NOMO-1 treated with DMSO at 0.1 percent for 48 hours (cell line): Measurements from ENCODE around the gene ENDOU.

Source experiments
- DNase-seq: peaks from one replicate; lab custom pipeline; 2025; ENCODE audit not compliant: unreplicated experiment; lab: John Stamatoyannopoulos, UW

ENDOU gene

DNA sequence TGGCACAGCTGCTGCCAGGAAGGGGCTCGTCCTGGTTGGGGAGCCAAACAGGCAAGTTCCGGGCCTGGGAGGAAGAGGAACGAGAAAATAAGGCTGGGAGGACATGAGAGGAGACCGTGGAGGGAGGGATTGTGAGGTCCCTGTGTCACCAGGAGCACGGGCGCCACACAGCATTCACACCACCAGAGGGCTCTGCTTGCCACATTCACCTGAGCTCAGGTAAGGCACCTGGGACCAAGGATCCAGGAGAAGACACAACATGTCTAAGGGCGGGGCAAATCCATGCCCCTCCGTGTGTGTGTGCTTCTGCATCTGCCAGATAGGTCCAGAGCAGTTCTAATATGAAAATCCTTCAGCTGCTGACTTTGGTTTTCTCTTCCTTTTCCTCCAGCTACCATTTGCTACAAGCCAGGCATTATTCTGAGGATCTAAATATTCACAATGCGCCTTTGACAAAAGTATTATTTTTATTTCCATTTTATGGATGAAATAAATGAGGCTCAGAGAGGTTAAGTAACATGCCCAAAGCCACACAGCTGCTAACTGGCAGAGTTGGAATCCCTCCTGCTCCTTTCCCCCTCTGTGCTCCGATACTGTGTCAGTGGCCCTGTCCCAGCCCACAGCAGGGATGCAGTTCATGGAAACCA lies 18.8 kb upstream of the ENDOU start:
- no peak for DNase-seq

DNA sequence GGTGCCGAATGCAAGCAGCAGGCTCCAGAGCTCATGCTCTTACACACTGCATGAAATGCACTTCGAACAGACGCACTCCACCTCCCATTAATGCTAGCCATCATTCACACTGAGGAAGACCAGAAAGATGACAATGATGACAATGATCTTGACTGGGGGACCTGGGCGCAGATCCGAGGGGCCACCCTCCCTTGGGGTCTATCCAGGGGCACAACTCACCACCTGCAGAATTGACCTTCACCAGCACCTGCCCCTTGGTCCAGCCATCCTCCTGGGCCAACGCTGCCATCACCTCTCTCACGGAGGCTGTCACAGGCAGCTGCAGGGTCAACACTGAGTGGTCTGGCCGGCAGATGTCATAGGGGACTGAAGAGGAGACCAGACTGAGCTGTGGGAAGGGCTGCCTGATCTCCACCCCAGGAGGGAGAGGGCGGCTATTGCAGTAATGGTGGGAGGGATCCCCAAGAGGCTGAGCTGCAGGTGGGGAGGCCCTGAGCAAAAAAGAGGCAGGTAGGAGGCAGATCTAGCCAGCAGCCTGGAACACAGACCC lies 18.1 kb upstream of the ENDOU start:
- DNase-seq = no peak

DNA sequence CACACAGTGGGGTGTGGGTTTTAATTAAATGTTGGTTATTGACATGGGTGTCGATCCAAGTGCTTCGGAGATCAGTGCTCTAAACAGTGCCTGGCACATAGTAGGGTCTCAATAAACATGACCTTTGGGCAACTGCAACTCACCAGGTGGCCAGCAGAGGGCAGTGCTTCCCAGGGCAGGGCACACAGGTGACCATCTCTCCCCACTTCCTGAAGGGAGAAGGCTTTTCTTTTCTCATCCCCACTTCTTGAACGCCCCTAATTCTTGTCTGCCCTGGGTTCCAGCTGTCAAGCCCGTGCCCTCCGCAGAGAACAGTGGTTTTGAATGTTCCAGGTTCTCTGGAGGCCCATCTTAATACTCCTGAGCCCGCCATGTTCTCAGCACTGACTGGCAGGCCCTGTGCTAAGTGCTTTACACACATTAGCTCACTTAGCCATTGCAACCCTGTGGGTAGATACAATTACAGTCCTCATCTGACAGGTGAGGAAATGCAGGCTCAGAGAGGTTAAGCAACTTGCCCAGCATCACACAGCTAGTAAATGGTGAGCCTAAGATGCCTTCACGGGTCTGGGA lies 17.0 kb upstream of the ENDOU start:
- peak; percentile 46 for DNase-seq

DNA sequence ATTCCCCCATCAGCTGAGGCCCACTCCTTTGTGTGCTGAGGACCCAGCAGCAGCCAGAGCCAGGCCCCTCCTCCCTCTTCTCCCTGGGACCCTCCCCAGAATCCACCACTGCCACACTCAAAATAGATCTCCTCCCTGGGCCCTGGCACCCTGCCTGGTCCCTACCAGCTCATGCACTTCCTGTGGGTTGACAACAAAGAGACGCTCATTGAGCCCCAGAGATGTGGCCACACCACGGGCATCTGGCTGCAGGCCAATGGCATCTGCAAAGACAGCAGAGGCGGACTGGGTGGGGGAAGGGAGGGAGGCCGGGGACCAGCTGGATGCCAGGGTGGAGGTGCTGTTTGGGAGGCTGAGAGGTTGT lies 16.0 kb upstream of the ENDOU start:
- DNase-seq = no peak

DNA sequence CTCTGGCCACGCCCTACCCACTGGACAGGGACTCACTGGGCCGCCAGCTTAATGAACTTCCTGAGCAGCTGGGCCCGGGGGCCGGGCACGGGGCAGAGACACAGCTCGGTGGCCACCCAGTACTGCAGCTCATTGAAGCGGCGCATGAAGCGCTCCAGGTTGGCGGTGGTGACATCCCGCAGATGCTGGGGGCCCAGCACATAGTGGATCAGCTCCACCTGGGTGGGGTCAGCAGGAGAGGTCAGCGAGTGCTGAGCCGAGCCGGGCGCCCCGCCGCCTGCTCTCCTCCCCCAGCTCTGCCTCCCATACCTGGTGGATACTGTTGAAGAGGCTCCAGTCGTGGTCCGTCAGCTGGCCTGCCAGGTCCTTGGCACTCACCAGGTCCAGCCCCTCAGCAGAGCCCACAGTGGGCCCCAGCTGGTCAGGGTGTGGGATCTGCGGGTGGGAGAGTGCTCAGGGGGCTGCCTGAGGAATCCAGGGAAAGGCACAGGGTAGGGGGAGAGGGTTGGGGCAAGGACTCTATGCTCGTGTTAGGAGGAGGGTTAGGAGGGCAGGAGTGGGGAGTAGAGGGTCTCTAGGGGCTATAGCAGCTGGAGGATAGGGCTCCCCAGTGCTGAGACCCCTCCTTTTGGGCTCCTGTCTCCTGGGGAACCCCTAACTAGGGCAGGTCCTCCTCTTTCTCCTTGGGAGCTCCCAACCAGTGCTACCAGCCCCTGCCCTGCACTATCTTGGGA lies 15.5 kb upstream of the ENDOU start:
- no peak for DNase-seq

DNA sequence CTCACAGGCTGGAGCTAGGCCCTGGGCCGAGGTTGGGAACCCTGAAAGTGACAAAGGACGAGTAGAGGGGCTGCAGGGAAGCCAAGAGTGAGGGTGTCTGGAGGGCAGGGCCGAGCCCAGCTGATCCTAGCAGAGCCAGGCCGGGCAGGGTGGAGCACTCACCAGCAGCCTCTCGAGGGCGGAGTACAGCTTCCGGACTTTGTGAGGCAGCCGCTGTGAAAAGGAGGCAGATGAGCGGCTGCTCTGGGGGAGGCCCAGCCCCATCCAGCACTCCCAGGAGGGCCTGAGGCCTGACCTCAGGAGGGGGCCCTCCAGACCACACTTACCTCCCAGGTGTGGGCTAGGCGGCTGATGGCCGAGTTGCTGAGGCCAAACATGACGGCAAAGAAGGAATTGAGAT lies 14.7 kb upstream of the ENDOU start:
- no peak for DNase-seq

DNA sequence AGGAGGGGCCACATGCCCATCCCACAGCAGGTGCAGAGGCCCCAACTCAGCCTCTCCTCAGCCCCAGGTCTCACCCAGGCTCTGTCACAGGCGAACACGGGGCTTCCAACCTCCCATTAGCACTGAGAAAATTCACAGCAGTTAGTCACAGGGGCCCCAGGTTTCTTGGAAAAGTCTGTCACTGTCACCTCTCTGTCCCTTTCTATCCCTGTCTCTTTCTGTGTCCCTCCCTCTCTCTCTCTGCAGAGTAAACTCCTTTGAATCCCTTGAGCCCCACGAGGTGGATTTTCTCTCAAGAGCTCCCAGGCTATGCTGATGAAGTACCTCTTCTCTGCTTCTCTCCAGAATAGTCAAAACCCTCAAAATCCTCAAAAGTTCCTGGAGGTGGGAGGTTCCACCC lies 14.0 kb upstream of the ENDOU start:
- DNase-seq = no peak

DNA sequence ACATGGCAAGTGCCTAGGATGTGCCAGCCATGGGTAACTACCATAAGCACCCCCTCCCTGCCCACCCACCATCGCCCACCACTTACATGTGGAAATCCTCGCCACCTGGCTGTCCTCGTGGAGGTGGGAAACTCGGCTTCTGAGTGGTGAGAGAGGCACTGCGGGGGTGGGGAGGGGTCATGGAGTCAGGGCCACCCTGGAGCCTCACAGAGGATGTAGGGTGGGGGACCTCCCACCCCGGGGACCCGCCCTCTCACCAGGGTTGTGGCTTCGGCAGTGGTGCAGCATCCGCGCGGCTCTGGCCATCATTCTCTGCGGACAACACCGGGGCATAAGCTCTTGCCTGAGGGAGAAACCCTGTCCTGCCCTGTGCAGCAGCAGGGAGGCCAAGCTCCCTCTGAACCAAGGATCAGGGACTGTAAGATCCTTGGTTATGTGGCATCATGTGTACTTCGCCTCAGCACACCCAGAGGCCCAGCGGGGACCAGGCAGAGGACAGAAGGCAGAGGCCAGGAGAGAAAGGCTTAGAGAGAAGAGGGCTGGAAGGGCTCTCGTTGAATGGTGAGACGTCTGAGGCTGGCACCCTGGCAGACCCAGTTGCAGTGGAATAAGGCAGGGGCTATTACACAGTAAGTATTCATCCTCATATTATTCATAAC lies 12.8 kb upstream of the ENDOU start:
- no peak for DNase-seq

DNA sequence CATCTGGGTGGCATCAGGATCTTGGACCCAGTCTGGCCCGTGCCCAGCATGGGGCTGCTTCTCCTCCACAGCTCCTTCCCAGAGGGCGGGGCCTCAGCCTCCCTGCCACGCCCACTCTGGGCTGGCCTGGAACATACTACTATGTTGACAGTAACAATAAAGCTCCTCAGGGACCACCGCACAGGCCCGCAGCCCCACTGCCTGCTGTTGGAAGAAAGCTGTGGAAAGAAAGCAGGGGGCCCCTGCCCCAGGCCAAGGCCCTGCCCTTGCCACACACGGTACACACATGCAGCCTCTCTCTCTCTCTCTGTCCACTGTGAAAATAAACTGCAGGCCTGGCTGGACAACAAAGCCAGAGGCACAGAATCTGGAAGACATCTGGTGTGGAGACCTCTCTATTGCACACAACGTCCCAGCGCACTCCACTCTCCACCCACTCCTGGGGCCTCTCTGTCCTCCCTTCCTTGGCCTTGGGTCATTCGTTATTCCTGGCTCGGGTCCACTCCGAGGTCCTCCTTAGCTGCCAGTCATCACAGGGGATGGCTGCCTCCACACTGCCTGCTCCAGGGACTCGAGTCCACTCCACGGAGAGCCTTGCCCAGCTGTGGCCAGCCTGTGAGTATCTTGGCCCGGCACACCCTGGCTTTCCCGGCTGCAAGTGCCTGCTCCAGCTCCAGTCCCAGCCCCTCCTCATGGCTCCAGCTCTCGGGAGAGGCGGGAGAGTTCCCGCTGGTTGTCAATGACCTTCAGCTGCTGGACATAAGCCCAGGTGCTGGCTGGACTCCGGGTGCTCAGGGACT lies 11.8 kb upstream of the ENDOU start:
- DNase-seq = no peak

DNA sequence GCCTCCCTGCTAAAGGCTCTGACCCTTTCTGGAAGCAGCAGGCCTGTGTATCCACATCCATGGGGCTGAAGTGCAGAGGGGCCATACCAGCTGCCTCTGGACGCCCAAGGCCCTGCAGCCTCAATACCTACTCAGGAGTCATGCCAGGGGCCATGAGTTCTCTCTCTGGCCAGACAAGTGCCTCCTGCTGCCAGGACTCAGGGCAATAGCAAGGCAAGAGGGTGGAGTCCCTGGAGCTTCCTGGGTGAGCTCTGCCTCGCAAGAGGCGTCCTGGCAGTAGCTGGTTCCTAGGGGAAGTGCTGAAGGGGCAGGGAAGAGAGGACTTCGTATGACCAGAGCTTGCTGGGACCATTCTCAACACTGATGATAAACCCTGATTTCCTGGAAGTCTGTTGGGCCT lies 10.9 kb upstream of the ENDOU start:
- no peak for DNase-seq

DNA sequence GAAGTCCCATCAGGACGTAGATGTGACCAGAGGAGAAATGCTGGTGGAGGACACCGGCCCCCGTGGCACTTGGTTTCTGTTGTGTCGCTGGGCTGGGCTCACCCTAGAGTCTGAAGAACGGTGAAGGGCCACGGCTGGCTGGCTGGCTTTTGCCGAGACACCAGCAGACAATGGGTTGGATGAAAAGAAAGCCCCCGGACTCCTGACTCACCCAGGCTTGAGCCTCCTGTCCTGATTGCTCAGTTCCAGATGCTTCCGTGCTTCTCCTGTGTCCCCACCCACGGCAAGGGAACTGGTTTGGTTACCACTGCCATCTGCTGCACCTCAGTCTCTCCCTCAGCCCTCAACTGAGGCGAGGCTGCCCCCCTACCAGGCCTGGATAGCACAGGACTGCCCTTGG lies 10.4 kb upstream of the ENDOU start:
- DNase-seq = no peak

DNA sequence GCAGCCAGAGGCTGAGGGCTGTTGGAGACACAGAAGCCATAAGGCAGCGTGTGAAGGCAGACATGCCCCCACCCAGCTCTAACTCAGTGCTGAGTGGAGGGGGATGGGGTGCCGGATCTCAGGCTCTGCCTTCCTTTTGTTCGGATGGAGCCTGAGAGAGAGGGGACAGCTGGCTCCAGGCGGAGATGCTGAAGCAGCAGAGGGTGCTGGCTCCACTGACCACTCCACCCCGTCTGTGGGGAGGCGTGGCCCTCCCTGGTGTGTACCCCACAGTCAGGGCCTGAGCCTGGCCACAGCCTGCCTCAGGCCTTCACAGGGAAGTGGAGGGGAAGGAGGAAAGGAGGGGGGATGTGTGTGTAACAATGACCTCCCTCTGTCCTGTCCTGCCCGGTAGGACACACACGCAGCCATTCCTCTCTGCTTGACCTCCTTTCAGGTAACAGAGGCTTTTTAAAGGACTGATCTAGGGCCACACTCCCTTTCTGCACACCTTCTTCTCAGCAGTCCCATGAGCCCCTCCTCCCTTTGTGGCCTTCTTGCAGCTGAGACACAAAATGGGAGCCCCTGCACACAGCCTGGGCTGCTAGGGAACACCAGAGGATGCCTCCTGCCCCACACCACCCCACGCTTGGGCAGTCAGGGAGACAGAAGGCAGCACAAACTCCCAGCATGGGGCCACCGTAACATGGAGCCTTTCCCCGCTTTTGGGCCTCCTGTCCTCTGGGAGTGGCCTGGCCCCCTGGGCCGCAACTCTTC lies 9.6 kb upstream of the ENDOU start:
- DNase-seq = no peak

DNA sequence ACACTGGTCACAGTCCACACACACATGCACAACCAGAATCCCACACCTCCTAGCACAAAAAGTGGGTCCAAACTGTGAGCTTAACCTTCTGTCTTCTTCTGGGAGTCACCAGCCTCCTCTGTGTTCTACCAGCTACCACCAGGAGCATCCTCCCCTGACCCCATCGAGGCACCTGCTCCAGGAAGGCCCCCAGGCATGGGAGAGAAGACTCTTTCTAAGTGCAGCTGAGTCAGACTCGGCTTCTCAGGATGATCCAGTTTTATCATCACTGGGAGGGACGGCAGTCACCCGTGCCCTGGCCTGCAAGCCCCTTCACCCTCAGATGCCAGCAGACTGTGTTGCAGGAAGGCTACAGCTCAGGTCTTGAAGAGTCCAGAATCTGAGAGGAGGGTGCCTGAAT lies 7.9 kb upstream of the ENDOU start:
- no peak for DNase-seq

DNA sequence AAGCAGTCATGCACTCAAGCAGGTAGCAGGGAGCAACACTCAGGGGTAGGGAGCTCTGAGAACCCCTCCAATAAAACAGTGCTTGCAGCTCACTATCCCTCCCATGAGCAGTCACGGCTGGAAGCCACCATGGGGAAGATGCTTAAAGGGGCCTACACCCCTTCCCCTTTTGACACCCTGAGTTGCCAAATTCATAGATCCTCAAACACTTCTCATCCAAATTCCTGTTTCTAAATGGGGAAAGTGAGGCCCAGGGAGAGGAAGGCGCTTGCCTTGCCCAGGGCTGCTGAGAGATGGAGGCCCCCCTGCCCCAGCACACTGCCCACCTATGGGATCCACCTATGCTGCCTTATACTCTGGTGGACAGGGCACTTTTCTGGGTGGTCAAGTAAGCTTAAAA lies 7.2 kb upstream of the ENDOU start:
- no peak for DNase-seq

DNA sequence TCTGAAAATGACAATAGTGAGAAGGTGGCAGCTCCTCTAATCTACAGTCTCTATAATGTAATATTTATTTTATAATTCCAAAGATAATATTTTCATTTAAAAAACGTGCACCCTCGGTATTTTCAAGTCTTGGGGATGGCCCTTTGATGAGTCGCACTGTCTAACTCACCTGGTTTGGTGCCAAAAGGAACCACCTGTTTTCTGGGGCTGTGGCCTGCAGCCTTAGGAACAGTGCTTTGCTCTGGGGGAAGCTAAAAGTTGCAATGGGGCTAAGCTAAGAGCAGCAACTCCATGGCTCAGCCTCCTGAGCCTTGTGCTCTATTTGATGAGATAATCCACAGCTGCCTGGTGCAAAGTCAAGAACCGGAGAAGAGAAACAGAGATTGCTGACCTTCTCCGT lies 6.4 kb upstream of the ENDOU start:
- DNase-seq = no peak

DNA sequence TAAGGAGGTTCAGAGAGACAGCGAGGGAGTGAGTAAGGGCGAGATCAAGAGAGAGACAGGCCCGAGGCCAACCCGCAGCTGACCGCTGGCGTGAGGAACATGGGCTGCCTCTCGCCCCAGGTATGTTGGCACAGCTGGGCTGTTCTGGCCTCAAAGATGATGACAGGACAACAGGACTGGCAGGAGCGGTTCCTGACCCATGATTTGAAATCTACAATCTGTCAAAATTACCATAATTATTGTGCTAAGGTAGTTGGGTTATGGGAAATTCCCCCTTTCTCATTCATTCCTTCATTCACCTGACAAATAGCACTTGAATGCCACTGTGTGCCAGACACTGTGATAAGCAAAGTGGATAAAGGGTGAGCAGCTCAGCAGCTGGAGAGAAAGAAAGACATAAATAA lies 5.1 kb upstream of the ENDOU start:
- no peak for DNase-seq

DNA sequence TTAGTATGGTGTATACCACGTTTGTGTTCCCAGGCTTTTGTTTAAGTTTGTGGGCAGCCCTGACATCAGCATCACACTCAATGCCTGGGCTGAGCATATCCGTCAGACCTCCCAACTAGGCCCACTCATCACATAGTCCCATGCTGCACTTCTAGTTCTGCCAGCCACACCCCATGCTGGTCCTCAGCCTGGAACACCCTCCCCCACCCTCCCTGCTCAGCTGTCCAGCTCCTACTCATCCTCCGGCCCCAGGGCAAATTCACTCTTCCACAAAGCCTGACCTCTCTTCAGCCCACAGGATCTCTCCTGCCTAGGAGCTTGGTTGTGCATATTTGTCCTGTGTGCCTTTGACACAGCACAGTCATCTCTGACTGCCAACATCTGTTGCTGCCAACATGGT lies 3.9 kb upstream of the ENDOU start:
- DNase-seq = no peak

DNA sequence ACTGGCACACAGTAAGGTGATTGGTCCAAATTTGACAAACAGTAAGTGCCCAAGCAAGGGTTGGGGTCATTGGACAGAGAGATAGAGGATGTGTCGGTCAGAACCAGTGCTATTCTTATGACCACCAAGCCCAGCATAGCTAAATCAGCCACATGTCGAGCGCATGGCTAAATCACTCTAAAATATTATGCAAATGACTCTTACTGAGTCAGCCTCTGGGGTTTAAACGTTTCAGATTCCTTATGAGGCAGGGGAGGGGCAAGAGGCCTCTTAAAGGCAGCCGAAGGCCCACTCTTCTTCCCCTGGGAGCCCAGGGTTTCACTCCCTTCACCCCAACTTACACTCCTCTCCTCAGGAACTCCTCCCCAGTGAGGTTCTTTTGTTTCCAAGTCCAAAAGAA lies 603 bp upstream of the ENDOU start:
- DNase-seq = no peak

DNA sequence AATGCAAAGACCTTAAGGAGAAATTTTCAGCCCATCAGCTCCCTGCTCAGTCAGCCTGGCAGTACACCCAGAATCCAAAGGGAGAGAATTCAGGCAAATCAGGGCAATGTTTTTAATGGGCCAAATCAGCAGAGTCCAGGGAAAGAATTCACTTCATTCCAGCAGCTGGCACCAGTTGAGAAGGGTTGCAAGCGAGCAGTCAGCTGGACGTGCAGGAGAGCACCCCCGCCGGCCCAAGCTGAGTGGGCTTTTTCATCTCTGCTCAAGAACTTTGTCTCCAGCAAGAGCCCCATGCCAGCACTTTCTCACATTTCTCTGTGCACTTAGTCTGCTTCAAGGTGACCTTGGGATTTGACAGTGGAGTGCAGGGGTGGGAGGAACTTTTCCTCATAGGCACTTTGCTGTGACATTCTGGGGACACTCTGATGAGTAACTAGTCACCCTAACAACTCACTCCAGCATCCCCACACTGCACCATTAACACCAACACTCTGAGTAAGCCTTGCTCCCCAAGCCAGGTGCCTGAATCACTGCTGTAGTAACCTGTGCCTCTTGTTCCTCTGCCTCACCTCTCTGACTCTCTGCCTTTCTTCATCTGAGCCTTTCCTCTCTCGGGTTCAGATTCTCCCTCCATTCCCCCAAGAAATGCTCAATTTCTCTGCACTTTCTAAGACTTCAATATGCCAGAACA lies 2.2 kb downstream of the ENDOU start:
- no peak for DNase-seq
